Lung (tissue), 12 donors: ENCODE results near the gene FAM3A. TPM values are rescaled to one million over a fixed set of nuclear protein-coding genes. Genes with fewer than 3 reads are reported as not detected.
A peak's percentile ranks its signal among the peaks of the same experiment; 100 is the strongest.

Experiments used
- ATAC-seq: fragments of 200-7000 bp; cut with Tn5 transposase; one replicate; pipeline ENCODE4 v1.9.1; 2020; ENCODE audit warnings: moderate number of reproducible peaks; ENCODE audit not compliant: insufficient read depth, low FRiP score
- DNase-seq, 3 donors: peaks; one replicate each; pipeline ENCODE4 v3.0.0-alpha.2; 2013 to 2017
- H3K27ac ChIP-seq, 2 donors: one replicate each; pipeline ENCODE4 v1.5.1; 2013; ENCODE audit warnings: mild to moderate bottlenecking in 2 of 2, moderate library complexity in 2 of 2, control low read depth in 1 of 2, inconsistent platforms in 1 of 2, low read depth in 1 of 2, low read length in 1 of 2
- H3K27me3 ChIP-seq, 3 donors: one replicate each; pipeline ENCODE4 v1.5.1; 2013; ENCODE audit warnings: low read length in 2 of 3; ENCODE audit not compliant: control insufficient read depth in 3 of 3, insufficient read depth in 3 of 3
- H3K36me3 ChIP-seq, 4 donors: one replicate each; pipeline ENCODE4 v1.5.1; 2013; ENCODE audit warnings: low read length in 4 of 4, mild to moderate bottlenecking in 1 of 4, moderate library complexity in 1 of 4; ENCODE audit not compliant: control insufficient read depth in 4 of 4, insufficient read depth in 4 of 4
- H3K4me1 ChIP-seq, 5 donors: one replicate each; pipeline ENCODE4 v1.5.1; 2013; ENCODE audit warnings: low read length in 5 of 5, mild to moderate bottlenecking in 2 of 5, moderate library complexity in 1 of 5; ENCODE audit not compliant: control insufficient read depth in 5 of 5, insufficient read depth in 5 of 5
- H3K4me3 ChIP-seq: one replicate; pipeline ENCODE4 v1.5.1; 2013; ENCODE audit warnings: mild to moderate bottlenecking, control low read depth, moderate library complexity
- H3K9ac ChIP-seq, 2 donors: one replicate each; pipeline ENCODE4 v1.5.1; 2013; ENCODE audit warnings: low read length in 2 of 2, control low read depth in 1 of 2; ENCODE audit not compliant: insufficient read depth in 1 of 2
- H3K9me3 ChIP-seq, 4 donors: one replicate each; pipeline ENCODE4 v1.5.1; 2013; ENCODE audit warnings: low read length in 3 of 4, mild to moderate bottlenecking in 1 of 4, moderate library complexity in 1 of 4; ENCODE audit not compliant: control insufficient read depth in 4 of 4, insufficient read depth in 3 of 4
- WGBS, 2 donors: extraction: QIAGEN DNeasy Blood & Tissue Kit; methylation state at CpG; one replicate each; pipeline ENCODE4 v1.1.7; 2013; 5-methylcytosine and 5-hydroxymethylcytosine counted together
- polyA plus RNA-seq, 2 donors: library from polyadenylated mRNA; stranded (reverse); fragments of 200-250 nt; gene quantifications; one replicate each; pipeline ENCODE4 v1.2.1, GENCODE V29; 2013
- total RNA-seq, 2 donors: library from RNA; depleted of rRNA in 1 of 2; stranded (reverse); fragments of >200 nt in 1 of 2; gene quantifications; one replicate each; pipeline ENCODE4 v1.2.1, GENCODE V29; 2014 to 2021
- TF ChIP-seq, protein P1 (sequence below): IDR thresholded peaks from 2 replicates; pipeline ENCODE4 v1.5.1; 2012; ENCODE audit warnings: mild to moderate bottlenecking; ENCODE audit errors: control extremely low read depth, extremely low read depth
- donor health status: control.
- donor health status: control.
- donor health status: Bipolar disorder and iron deficiency.
- donor health status: healthy.
- donor health status: DM: yes; HTN: yes; CAD: no.

The FAM3A gene
- total and polyA plus RNA-seq, 4 donors: 21.5 to 61.2 (median 46.2) TPM

DNA sequence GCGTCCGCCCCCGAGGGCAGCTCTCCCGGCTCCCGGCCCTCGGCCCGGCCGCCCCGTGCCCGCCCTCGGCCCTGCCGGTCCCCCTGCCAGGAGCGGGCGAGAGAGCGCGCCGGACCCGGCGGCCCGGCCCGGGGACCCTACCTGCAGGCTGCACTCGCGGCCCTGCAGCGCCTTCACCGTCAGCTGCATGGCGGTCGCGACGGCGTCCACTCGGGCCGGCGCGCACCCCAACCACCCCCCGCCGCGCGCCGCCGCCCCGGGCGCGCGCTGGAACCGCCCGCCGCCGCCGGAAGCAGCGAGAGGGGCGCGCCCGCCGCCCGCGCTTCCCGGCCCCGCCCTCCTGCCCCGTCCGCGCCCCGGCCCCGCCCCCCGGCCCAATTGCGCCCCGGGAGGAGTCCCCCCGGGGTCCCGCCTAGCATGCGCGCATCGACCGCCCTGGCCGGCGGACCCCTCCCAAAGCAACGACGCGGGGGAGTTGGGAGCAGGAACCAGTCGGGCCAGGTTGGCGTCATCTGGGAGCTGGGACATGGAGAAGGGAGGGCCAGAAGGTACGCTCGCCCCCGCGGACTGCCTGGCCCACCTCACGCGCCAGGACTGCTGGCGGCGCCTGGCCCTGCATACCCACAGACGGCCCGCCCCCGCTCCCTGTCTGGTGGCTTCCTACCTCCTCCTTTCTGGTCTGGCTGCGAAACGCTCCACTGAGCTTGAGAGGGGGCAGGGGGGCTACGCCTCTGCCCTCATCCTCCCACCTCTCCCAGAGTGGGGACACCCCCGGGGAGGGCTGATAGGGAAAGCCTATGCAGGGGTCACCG, 29.4 kb downstream of the FAM3A start, which contains the start of gene UBL4A:
TSS of gene UBL4A (minus strand) at position 220 of the 812 bp plus-strand sequence. CDS start at position 189, 31 bp downstream.
- Histone ChIP-seq H3K4me1 (peaks cover 0 to 9% (median 0%) of the 10 kb centered on the region in 5 donors), H3K27ac (peak within 1 kb of the TSS; percentile 83 to 92), H3K9ac (no peak within 1 kb of the TSS), H3K9me3 (peaks cover 0 to 3% (median 0%) of the 10 kb centered on the region in 4 donors), H3K36me3 (peaks cover 0 to 7% (median under 1%) of the 10 kb centered on the region in 4 donors), H3K4me3 (peak within 1 kb of the TSS; percentile 58), H3K27me3 (no peaks in the 10 kb centered on the region)
- TF ChIP-seq, protein P1, sequence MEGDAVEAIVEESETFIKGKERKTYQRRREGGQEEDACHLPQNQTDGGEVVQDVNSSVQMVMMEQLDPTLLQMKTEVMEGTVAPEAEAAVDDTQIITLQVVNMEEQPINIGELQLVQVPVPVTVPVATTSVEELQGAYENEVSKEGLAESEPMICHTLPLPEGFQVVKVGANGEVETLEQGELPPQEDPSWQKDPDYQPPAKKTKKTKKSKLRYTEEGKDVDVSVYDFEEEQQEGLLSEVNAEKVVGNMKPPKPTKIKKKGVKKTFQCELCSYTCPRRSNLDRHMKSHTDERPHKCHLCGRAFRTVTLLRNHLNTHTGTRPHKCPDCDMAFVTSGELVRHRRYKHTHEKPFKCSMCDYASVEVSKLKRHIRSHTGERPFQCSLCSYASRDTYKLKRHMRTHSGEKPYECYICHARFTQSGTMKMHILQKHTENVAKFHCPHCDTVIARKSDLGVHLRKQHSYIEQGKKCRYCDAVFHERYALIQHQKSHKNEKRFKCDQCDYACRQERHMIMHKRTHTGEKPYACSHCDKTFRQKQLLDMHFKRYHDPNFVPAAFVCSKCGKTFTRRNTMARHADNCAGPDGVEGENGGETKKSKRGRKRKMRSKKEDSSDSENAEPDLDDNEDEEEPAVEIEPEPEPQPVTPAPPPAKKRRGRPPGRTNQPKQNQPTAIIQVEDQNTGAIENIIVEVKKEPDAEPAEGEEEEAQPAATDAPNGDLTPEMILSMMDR: no peak
- peak; percentile 64 to 84 (median 75) for DNase-seq
- peak; percentile 25 for ATAC-seq
- WGBS, 2 donors: 2 to 40% methylated on average over 7 to 95 of the region's 95 CpGs

DNA sequence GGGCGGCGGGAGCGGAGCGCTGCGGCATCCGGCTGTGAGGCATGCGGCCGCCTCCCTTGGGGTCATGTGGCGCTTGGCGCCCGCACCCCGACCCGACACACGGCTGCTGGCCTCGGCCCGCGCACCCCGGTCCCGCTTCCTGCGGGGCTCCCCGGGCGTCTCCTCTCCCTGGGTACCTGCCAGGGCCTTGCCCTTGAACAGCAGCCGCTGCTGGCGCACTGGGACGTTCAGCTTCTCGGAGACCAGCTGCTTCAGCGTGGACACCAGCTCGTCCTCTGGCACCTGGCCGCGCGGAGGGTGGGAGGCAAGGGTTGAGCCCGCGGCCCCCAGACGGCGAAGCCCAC, 30.0 kb downstream of the FAM3A start:
- WGBS, 2 donors: 0 to 44% methylated on average over 11 to 35 of the region's 35 CpGs
- peaks cover 0 to 7% (median under 1%) of the 10 kb centered on the region in 4 donors for H3K36me3 ChIP-seq
- ATAC-seq (no peak), DNase-seq (peak in 2 of 3 donors; percentile 22 to 24)
- peaks cover 0 to 9% (median 0%) of the 10 kb centered on the region in 5 donors for H3K4me1 ChIP-seq
- H3K9ac ChIP-seq: no peak overlapping the region
- peak overlapping the region; percentile 83 to 92 for H3K27ac ChIP-seq
- H3K9me3 ChIP-seq: peaks cover 0 to 3% (median 0%) of the 10 kb centered on the region in 4 donors
- TF ChIP-seq, protein P1: no peak
- no peaks in the 10 kb centered on the region for H3K27me3 ChIP-seq
- peak overlapping the region; percentile 58 for H3K4me3 ChIP-seq

DNA sequence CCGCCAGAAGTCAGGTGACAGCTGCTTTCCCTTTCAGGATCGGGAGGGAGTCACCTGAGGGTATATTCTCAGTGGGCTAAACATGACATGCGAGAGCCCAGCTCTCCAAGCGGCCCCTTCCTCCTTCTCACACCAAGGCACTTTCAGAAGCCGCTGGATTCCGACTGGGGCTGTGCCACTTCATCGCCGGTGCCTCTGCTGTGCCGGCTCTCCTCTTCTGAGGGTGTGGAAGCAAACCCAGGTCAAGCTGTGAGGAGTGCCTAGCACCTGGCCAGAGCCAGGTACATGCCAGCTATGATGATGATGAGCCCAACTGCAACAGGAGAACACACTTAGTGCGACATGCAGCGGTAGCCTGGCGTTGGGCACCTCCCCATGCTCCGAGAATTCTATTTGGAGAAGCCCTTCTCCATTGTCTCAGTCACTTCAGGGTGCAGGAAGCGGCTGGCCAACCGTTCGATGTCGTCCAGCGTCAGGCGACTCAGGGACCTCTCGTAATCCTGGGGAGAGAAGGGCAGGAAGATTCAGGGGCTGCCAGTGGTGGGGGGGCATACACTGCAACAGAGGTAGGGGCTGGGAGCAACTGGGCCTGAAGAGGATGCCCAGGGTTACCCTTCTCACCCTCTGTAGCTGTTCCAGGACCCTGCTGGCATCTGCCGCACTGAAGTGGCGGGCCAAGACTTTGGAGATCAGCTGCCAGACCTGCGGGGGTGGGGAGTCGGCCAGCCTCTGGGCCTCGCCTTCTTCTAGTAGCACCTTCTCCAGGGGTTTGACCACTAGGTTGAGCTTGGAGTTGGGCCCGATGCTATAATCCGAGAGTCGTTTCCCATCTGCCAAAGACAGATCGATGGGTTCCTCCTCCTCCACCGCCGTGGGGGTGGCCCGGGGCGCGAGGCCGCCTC, 30.6 kb downstream of the FAM3A start:
- no peak for ATAC-seq
- H3K9me3 ChIP-seq: peaks cover 0 to 3% (median 0%) of the 10 kb centered on the region in 4 donors
- no peak for DNase-seq
- peak overlapping the region; percentile 83 to 92 for H3K27ac ChIP-seq
- H3K4me1 ChIP-seq: peaks cover 0 to 9% (median 0%) of the 10 kb centered on the region in 5 donors
- H3K36me3 ChIP-seq: peaks cover 0 to 7% (median under 1%) of the 10 kb centered on the region in 4 donors
- TF ChIP-seq, protein P1: no peak
- H3K27me3 ChIP-seq: no peaks in the 10 kb centered on the region
- peak overlapping the region; percentile 58 for H3K4me3 ChIP-seq
- 60 to 63% methylated on average over 21 to 35 of the region's 35 CpGs for WGBS, 2 donors
- no peak overlapping the region for H3K9ac ChIP-seq
